SK-N-SH (cell line): ENCODE data around the gene PEPD. TPM values are rescaled to one million over a fixed set of nuclear protein-coding genes. Genes with fewer than 3 reads are reported as not detected.

Source experiments
- CTCF ChIA-PET: fragments of 300-600, 350-600 bp; formaldehyde crosslinking; extraction: SDS; loops from one replicate; lab custom pipeline; 2021; lab: Yijun Ruan, JAX
- POLR2A ChIA-PET: fragments of 350-600 bp; sonication (Branson Sonifier 250); formaldehyde crosslinking; extraction: SDS; loops from one replicate; lab custom pipeline; 2020; ENCODE audit warnings: antibody characterized with exemption, inconsistent platforms; lab: Yijun Ruan, JAX
- DNase-seq: peaks from one replicate; pipeline ENCODE4 v3.0.0; 2012
- H2AFZ ChIP-seq: fragments of 200-600 bp; sonication (generic); 2 replicates; pipeline ENCODE4 v1.8.1; 2016; ENCODE audit warnings: antibody characterized with exemption, mild to moderate bottlenecking, low read depth
- H3F3A ChIP-seq: fragments of 200-600 bp; sonication (generic); replicated peaks from 2 replicates; pipeline ENCODE3; 2016; ENCODE audit warnings: antibody characterized with exemption, mild to moderate bottlenecking; ENCODE audit not compliant: insufficient read depth
- H3K27ac ChIP-seq, 2 experiments: fragments of 200-500 bp in 1 of 2; fragments of 200-600 bp in 1 of 2; sonication (Bioruptor generic) in 1 of 2; sonication (generic), shearing (Covaris generic) in 1 of 2; 2 replicates each; pipeline versions ENCODE4 v1.5.1 to v1.6.1; 2014 to 2016; ENCODE audit warnings: low read depth in 2 of 2, inconsistent platforms in 1 of 2, low read length in 1 of 2, mild to moderate bottlenecking in 1 of 2, mixed read lengths in 1 of 2
- H3K27me3 ChIP-seq: fragments of 200-600 bp; sonication (generic), shearing (Covaris generic); 2 replicates; pipeline ENCODE4 v1.6.1; 2016; ENCODE audit warnings: mixed run types; ENCODE audit not compliant: insufficient read depth
- H3K36me3 ChIP-seq, 2 experiments: fragments of 200-500 bp in 1 of 2; fragments of 200-600 bp in 1 of 2; sonication (Bioruptor generic) in 1 of 2; sonication (generic) in 1 of 2; replicated peaks in 1 of 2; 2 replicates each; pipeline versions ENCODE3 to v1.5.1; 2014 to 2016; ENCODE audit warnings: low read length in 1 of 2, mild to moderate bottlenecking in 1 of 2; ENCODE audit not compliant: insufficient read depth in 2 of 2, control insufficient read depth in 1 of 2
- H3K4me1 ChIP-seq, 2 experiments: fragments of 200-500 bp in 1 of 2; fragments of 200-600 bp in 1 of 2; sonication (Bioruptor generic) in 1 of 2; sonication (generic), shearing (Covaris generic) in 1 of 2; 2 replicates each; pipeline versions ENCODE4 v1.5.1 to v1.6.1; 2014 to 2016; ENCODE audit warnings: low read depth in 1 of 2, low read length in 1 of 2, mixed run types in 1 of 2; ENCODE audit not compliant: insufficient read depth in 2 of 2, control insufficient read depth in 1 of 2
- H3K4me2 ChIP-seq: fragments of 200-600 bp; sonication (generic), shearing (Covaris generic); 2 replicates; pipeline ENCODE4 v1.6.1; 2017; ENCODE audit warnings: mixed run types
- H3K4me3 ChIP-seq, 2 experiments: fragments of 200-500 bp in 1 of 2; fragments of 200-600 bp in 1 of 2; sonication (Bioruptor generic) in 1 of 2; sonication (generic), shearing (Covaris generic) in 1 of 2; 2 replicates each; pipeline versions ENCODE4 v1.5.1 to v1.8.1; 2014 to 2016; ENCODE audit warnings: low read depth in 2 of 2, inconsistent platforms in 1 of 2, low read length in 1 of 2, mild to moderate bottlenecking in 1 of 2, mixed read lengths in 1 of 2, moderate library complexity in 1 of 2
- H3K79me2 ChIP-seq: fragments of 200-600 bp; sonication (generic); 2 replicates; pipeline ENCODE4 v1.8.1; 2017; ENCODE audit warnings: mild to moderate bottlenecking; ENCODE audit not compliant: insufficient read depth
- H3K9ac ChIP-seq: fragments of 200-600 bp; sonication (generic); 2 replicates; pipeline ENCODE4 v1.6.1; 2017; ENCODE audit warnings: mixed run types
- H3K9me2 ChIP-seq: fragments of 200-600 bp; sonication (generic); 2 replicates; pipeline ENCODE4 v1.6.1; 2017; ENCODE audit warnings: mixed run types
- H3K9me3 ChIP-seq: fragments of 200-600 bp; sonication (generic); 2 replicates; pipeline ENCODE4 v1.6.1; 2017; ENCODE audit warnings: mixed run types, mild to moderate bottlenecking, moderate library complexity
- H4K20me1 ChIP-seq: fragments of 200-600 bp; sonication (generic); 2 replicates; pipeline ENCODE4 v1.6.1; 2017; ENCODE audit warnings: mild to moderate bottlenecking, mixed run types; ENCODE audit not compliant: insufficient read depth
- CHD2 ChIP-seq: fragments of 150-350 bp; IDR thresholded peaks from 2 replicates; pipeline ENCODE4 v1.6.1; 2018; ENCODE audit warnings: low read length; ENCODE audit not compliant: partially characterized antibody
- ELF1 ChIP-seq: IDR thresholded peaks from 2 replicates; pipeline ENCODE4 v1.4.0; 2012
- EZH2phosphoT487 ChIP-seq: fragments of 200-600 bp; sonication (generic); IDR thresholded peaks from 2 replicates; pipeline ENCODE4 v1.6.1; 2017; ENCODE audit warnings: low read depth, mixed run types, mild to moderate bottlenecking, antibody characterized with exemption, moderate library complexity, borderline replicate concordance
- FOSL2 ChIP-seq: IDR thresholded peaks from 2 replicates; pipeline ENCODE4 v1.4.0; 2012; ENCODE audit warnings: low read depth, mild to moderate bottlenecking, moderate library complexity, borderline replicate concordance
- FOXM1 ChIP-seq: IDR thresholded peaks from 2 replicates; pipeline ENCODE4 v1.4.0; 2012; ENCODE audit warnings: low read depth, mild to moderate bottlenecking
- GATA2 ChIP-seq: sonication (generic); formaldehyde crosslinking; IDR thresholded peaks from 2 replicates; pipeline ENCODE4 v1.5.0; 2020; ENCODE audit warnings: mild to moderate bottlenecking, missing genetic modification reagents
- MEF2A ChIP-seq: IDR thresholded peaks from 2 replicates; pipeline ENCODE4 v1.4.0; 2012; ENCODE audit warnings: low read depth, borderline replicate concordance
- MXI1 ChIP-seq: IDR thresholded peaks from 2 replicates; pipeline ENCODE4 v1.6.1; 2012; ENCODE audit warnings: mild to moderate bottlenecking, low read depth, low read length, improper control_type of control experiment
- NFIC ChIP-seq: IDR thresholded peaks from 2 replicates; pipeline ENCODE4 v1.4.0; 2012; ENCODE audit warnings: borderline replicate concordance
- RAD21 ChIP-seq: IDR thresholded peaks from 2 replicates; pipeline ENCODE4 v1.6.1; 2012; ENCODE audit warnings: mild to moderate bottlenecking, low read length
- SIN3A ChIP-seq: IDR thresholded peaks from 2 replicates; pipeline ENCODE4 v1.6.1; 2012; ENCODE audit warnings: low read depth, mild to moderate bottlenecking, low read length, moderate library complexity, borderline replicate concordance
- TCF12 ChIP-seq: IDR thresholded peaks from 2 replicates; pipeline ENCODE4 v1.4.0; 2012
- WGBS: methylation state at CpG from one replicate; pipeline ENCODE4 v1.1.6; 2017; ENCODE audit warnings: low lambda C conversion rate; 5-methylcytosine and 5-hydroxymethylcytosine counted together
- polyA plus RNA-seq, 3 experiments: library from polyadenylated mRNA; depleted of rRNA; stranded (reverse); fragments of >200 nt; gene quantifications; 2 replicates each; pipeline ENCODE4 v1.2.3, GENCODE V29; 2012
- TF ChIP-seq, protein P1 (sequence below): IDR thresholded peaks from 2 replicates; pipeline ENCODE4; 2012
- TF ChIP-seq, protein P2 (sequence below): fragments of 150-350 bp; IDR thresholded peaks from 2 replicates; pipeline ENCODE4 v1.6.1; 2016; ENCODE audit warnings: mild to moderate bottlenecking, low read depth, low read length

PEPD gene
- polyA plus RNA-seq, 1 of the 3 experiments (the other 2 are of a cell fraction), result 88.9 TPM

DNA sequence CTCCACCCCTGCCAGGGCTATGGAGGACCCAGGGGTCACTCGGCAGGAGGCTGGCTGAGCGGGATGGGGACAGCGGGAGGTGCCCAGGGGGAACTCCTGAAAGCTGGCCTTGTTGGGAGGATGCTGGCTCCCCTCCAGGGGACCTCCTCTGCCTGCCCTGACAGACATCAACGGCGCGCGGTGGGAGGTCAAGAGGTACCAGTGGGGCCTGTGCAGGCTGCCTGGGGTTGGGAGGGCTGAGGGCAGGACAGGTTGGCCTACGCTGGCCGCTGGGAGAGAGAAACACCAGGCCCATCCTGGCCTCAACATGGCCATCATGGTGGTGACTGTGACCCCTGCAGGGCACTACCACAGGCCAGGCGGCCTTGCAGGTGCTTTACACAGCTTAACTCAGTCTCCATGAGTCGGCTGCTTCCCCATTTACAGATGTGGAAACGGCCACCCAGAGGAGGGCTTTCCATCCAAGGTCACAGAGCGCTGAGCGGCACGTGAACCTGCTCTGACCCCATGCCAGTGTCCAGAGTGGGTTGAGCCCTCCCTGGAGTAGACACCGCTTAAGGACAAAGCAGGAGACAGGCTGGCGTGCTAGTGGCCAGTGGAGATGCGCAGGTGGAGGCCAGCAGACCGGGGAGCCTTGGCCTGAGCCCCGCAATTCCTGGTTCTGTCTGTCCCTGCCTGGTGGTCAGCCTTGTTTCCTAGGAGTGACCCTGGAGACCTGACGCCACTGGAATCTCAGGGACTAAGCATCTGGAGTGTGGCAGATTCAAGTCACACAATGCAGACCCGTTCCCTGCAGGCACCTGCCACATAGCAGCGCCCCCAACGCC is 120.5 kb downstream of the PEPD start:
- H3K36me3 ChIP-seq, result no peaks in the 10 kb centered on the region
- H3K27ac ChIP-seq, result no peak overlapping the region
- no peak overlapping the region for H3K4me2 ChIP-seq
- no peak overlapping the region for H2AFZ ChIP-seq
- no peaks in the 10 kb centered on the region for H4K20me1 ChIP-seq
- H3K4me1 ChIP-seq, result no peaks in the 10 kb centered on the region; a peak in 1 of 4 replicates
- H3K27me3 ChIP-seq, result no peaks in the 10 kb centered on the region
- no peak overlapping the region for H3K9ac ChIP-seq
- POLR2A ChIA-PET, result no interaction called here
- H3K79me2 ChIP-seq, result no peaks in the 10 kb centered on the region
- H3F3A ChIP-seq, result no peaks in the 10 kb centered on the region
- DNase-seq, result peak; percentile 27
- CTCF ChIA-PET, result interaction anchor here (0.7 to 22.5 kb wide), 5 partner anchors 34 to 695 kb away, joined by 3 to 511 read pairs (median 4); no protein-coding TSS in a partner anchor
- 93% methylated on average over 16 of the region's 24 CpGs for WGBS
- TF ChIP-seq CHD2 (no peak), FOXM1 (no peak), TCF12 (no peak), FOSL2 (no peak), ELF1 (no peak), GATA2 (no peak), MEF2A (no peak), RAD21 (no peak), MXI1 (no peak), NFIC (no peak), SIN3A (no peak), EZH2phosphoT487 (no peak)
- TF ChIP-seq, protein P1, sequence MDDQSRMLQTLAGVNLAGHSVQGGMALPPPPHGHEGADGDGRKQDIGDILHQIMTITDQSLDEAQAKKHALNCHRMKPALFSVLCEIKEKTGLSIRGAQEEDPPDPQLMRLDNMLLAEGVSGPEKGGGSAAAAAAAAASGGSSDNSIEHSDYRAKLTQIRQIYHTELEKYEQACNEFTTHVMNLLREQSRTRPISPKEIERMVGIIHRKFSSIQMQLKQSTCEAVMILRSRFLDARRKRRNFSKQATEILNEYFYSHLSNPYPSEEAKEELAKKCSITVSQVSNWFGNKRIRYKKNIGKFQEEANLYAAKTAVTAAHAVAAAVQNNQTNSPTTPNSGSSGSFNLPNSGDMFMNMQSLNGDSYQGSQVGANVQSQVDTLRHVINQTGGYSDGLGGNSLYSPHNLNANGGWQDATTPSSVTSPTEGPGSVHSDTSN, result no peak
- TF ChIP-seq, protein P2, sequence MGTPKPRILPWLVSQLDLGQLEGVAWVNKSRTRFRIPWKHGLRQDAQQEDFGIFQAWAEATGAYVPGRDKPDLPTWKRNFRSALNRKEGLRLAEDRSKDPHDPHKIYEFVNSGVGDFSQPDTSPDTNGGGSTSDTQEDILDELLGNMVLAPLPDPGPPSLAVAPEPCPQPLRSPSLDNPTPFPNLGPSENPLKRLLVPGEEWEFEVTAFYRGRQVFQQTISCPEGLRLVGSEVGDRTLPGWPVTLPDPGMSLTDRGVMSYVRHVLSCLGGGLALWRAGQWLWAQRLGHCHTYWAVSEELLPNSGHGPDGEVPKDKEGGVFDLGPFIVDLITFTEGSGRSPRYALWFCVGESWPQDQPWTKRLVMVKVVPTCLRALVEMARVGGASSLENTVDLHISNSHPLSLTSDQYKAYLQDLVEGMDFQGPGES, result no peak
- no peaks in the 10 kb centered on the region for H3K9me2 ChIP-seq
- no peaks in the 10 kb centered on the region for H3K9me3 ChIP-seq
- H3K4me3 ChIP-seq, result no peak overlapping the region
